22Rv1 (cell line): ENCODE measurements around the gene DIRAS3.
"Not testable (repeated sequence)": the region's sequence is repeated elsewhere in the genome, so short reads cannot be mapped to it uniquely, and the experiment has no call there.

Experiments used
- H3K27ac ChIP-seq: fragments of 450-650 bp; 2 replicates; pipeline ENCODE4 v1.5.1; 2017
- CTCF ChIP-seq: fragments of 450-650 bp; IDR thresholded peaks from 2 replicates; pipeline ENCODE4 v1.5.1; 2017; ENCODE audit warnings: mild to moderate bottlenecking
- ZFX ChIP-seq: fragments of 450-650 bp; IDR thresholded peaks from 2 replicates; pipeline ENCODE4 v1.6.1; 2017; ENCODE audit warnings: antibody characterized with exemption, borderline replicate concordance

The DIRAS3 gene

GRCh38 chr1:68074472-68074871 is 24.0 kb upstream of the DIRAS3 start:
- TF ChIP-seq ZFX (no peak), CTCF (no peak)
- H3K27ac ChIP-seq = no peak overlapping the region

DNA sequence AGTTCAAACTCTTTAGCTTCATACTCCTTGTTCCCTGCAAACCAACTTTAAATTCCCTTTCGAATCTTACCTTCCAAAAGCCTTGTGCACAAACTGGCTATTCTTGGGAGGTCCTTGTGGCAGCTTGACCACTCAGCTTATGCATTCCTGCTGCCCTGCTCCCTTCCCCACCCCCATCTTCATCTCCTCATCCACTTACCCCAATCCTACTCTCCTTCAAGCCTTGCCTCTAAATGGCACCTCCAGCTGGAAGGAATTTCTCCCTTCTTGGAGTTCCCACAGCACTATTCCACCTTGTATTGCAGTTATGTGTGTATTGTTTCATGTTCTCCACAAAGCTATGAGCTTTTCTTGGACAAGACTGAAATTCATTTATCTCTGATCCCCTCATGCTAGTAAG is 15.3 kb upstream of the DIRAS3 start:
- H3K27ac ChIP-seq = no peak overlapping the region
- no peak for TF ChIP-seq CTCF
- TF ChIP-seq ZFX = no peak

DNA sequence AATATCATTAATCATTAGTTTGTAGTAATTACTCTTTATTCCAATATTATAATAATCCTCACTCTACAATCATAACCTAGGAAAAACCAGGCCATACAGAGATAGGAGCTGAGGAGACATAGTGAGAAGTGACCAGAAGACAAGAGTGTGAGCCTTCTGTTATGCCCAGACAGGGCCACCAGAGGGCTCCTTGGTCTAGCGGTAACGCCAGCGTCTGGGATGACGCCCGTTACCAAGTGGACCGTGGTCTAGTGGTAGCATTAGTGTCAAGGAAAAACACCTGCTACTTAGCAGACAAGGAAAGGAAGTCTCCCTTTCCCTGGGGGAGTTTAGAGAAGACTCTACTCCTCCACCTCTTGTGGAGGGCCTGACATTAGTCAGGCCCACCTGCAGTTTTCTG is 7.6 kb upstream of the DIRAS3 start:
- TF ChIP-seq CTCF = peak; percentile 41
- H3K27ac ChIP-seq = not testable (repeated sequence)

DNA sequence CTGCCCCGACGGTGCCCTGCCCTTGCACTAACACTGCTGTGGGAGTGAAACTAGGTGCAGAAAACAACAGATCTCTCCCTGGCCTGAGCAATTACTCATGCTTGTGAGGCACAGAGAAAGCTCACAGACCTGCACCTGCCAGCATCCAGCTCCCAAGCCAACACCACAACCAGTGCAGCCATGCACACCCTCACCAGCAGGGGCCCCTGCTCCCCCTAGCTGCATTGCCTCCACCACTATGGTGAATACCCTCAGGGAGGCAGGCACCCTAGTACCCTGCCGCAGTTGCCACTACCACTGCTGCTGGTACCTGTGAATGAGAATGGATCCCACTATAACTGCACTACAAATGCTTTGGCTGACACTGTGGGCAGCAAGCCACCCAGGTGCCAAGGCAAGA is 7.1 kb upstream of the DIRAS3 start:
- H3K27ac ChIP-seq = no peak overlapping the region
- TF ChIP-seq CTCF = no peak
- TF ChIP-seq ZFX = no peak

DNA sequence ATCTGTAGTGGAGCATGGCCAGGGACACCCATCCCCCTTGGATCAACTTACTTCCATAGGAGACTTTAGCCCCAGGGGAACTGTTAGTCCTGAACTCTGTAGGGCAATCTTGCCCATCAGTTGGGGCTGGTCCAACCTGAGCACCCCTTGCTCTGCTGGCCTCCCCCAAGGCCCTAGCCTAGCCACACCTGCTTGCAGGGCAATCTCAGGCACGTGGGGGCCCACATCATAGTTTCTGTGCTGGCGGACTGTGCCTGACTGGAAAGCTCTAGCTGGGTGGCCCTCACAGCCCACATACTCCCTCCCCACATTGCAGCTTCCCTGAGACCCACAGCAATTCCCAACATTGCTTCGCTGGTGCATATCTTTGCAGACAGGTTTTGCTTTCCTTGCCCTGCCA is 6.6 kb upstream of the DIRAS3 start:
- H3K27ac ChIP-seq = no peak overlapping the region
- no peak for TF ChIP-seq ZFX
- TF ChIP-seq CTCF = no peak

DNA sequence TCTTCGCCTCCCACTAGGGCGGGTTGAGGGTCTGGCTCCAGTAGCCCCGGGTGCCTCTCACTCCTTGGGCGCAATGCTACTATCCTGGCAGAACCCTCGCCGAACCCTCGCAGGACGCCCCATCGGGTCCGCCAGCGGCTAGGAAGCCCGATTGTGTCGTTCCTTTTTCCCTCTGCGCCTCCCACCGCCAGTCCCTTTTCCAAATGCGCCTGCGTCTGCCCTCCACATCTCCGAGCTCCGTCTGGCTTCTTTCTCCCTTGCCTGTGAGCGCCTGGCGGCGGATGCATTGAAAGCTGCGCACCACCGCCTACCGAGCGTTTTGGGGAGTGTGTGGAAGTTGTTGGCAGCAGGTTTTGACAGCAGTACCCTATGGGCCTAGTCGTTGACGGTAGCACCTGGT is 1.0 kb upstream of the DIRAS3 start:
- TF ChIP-seq ZFX (no peak), CTCF (no peak)
- no peak overlapping the region for H3K27ac ChIP-seq

DNA sequence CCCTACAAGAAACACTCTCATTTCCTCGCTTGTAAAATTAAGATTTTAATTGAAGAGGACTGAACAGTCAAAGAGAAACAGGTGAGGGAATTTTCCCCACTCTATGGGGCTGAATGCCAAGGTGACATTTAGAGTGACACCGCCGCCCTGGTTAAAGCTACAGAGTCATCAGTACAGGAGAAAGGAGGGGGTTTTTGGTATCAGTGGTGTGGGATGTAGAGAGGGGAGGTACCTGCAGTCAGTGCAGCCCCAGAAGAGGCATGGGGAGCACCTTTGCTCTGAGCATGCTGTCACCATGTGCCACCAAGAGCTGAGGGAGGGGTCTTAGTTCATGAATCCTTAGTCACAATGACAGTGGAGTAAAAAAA is 2.8 kb downstream of the DIRAS3 start:
- no peak overlapping the region for H3K27ac ChIP-seq
- TF ChIP-seq CTCF (no peak), ZFX (no peak)
